ENCODE measurements around the gene CHRNA9.

The CHRNA9 gene

GRCh38 chr4:40337523-40337922 is 2.4 kb downstream of the CHRNA9 start:
- Mint-ChIP-seq H3K27me3 (ENCODE audit: low read depth) (peaks cover 17% of the 10 kb centered on the region), H3K9me3 (peaks cover 5% of the 10 kb centered on the region), H3K27ac (no peak overlapping the region), H3K4me1 (ENCODE audit: low read depth) (peaks cover 5% of the 10 kb centered on the region), H3K4me3 (no peak overlapping the region), H3K36me3 (ENCODE audit: low read depth) (no peaks in the 10 kb centered on the region)
- no peak for DNase-seq (ENCODE audit: low spot score)

- Mint-ChIP-seq H3K27ac (no peak overlapping the region), H3K36me3 (ENCODE audit: low read depth) (no peaks in the 10 kb centered on the region), H3K27me3 (ENCODE audit: low read depth) (peaks cover 12% of the 10 kb centered on the region), H3K9me3 (peaks cover 12% of the 10 kb centered on the region), H3K4me1 (ENCODE audit: low read depth) (peaks cover 5% of the 10 kb centered on the region), H3K4me3 (no peak overlapping the region)
- DNase-seq (ENCODE audit: low spot score): no peak
These were observed 4.9 kb downstream of the CHRNA9 start for GRCh38 chr4:40340030-40340429.

- Mint-ChIP-seq H3K27ac (no peak overlapping the region), H3K4me1 (ENCODE audit: low read depth) (peaks cover 10% of the 10 kb centered on the region), H3K36me3 (ENCODE audit: low read depth) (no peaks in the 10 kb centered on the region), H3K9me3 (peaks cover 8% of the 10 kb centered on the region), H3K27me3 (ENCODE audit: low read depth) (peaks cover 4% of the 10 kb centered on the region), H3K4me3 (no peak overlapping the region)
- no peak for DNase-seq (ENCODE audit: low spot score)
These were observed 12.3 kb downstream of the CHRNA9 start for GRCh38 chr4:40347472-40347871.

- H3K27ac Mint-ChIP-seq: no peak overlapping the region
- DNase-seq (ENCODE audit: low spot score): no peak
- H3K36me3 Mint-ChIP-seq (ENCODE audit: low read depth): no peaks in the 10 kb centered on the region
- H3K4me1 Mint-ChIP-seq (ENCODE audit: low read depth): peaks cover 10% of the 10 kb centered on the region
- H3K27me3 Mint-ChIP-seq (ENCODE audit: low read depth): peaks cover 2% of the 10 kb centered on the region
- H3K9me3 Mint-ChIP-seq: peaks cover 2% of the 10 kb centered on the region
- no peak overlapping the region for H3K4me3 Mint-ChIP-seq
These were observed 12.9 kb downstream of the CHRNA9 start for GRCh38 chr4:40348000-40348399.

- peak overlapping the region; percentile 45 for H3K27ac Mint-ChIP-seq
These were observed 14.5 kb downstream of the CHRNA9 start for GRCh38 chr4:40349561-40350198.

GRCh38 chr4:40350627-40351227 is 15.6 kb downstream of the CHRNA9 start:
- no peaks in the 10 kb centered on the region for H3K36me3 Mint-ChIP-seq (ENCODE audit: low read depth)
- no peaks in the 10 kb centered on the region for H3K9me3 Mint-ChIP-seq
- H3K4me1 Mint-ChIP-seq (ENCODE audit: low read depth): peaks cover 10% of the 10 kb centered on the region
- H3K27me3 Mint-ChIP-seq (ENCODE audit: low read depth): no peaks in the 10 kb centered on the region
- no peak overlapping the region for H3K27ac Mint-ChIP-seq
- DNase-seq (ENCODE audit: low spot score): no peak
- H3K4me3 Mint-ChIP-seq: no peak overlapping the region

More at GRCh38 chr4:40349561-40350198, 14.5 kb downstream of the CHRNA9 start:
- peak overlapping the region; percentile 21 for H3K4me3 Mint-ChIP-seq
- H3K36me3 Mint-ChIP-seq (ENCODE audit: low read depth): no peaks in the 10 kb centered on the region
- H3K4me1 Mint-ChIP-seq (ENCODE audit: low read depth): peaks cover 10% of the 10 kb centered on the region
- H3K9me3 Mint-ChIP-seq: no peaks in the 10 kb centered on the region
- DNase-seq (ENCODE audit: low spot score): no peak
- H3K27me3 Mint-ChIP-seq (ENCODE audit: low read depth): no peaks in the 10 kb centered on the region

- no peak for DNase-seq (ENCODE audit: low spot score)
- Mint-ChIP-seq H3K27ac (no peak overlapping the region), H3K4me3 (no peak overlapping the region), H3K4me1 (ENCODE audit: low read depth) (peaks cover 10% of the 10 kb centered on the region), H3K36me3 (ENCODE audit: low read depth) (no peaks in the 10 kb centered on the region), H3K9me3 (no peaks in the 10 kb centered on the region), H3K27me3 (ENCODE audit: low read depth) (no peaks in the 10 kb centered on the region)
These were observed 19.0 kb downstream of the CHRNA9 start for GRCh38 chr4:40354158-40354557.

- H3K27ac Mint-ChIP-seq: no peak overlapping the region
- no peaks in the 10 kb centered on the region for H3K36me3 Mint-ChIP-seq (ENCODE audit: low read depth)
- no peaks in the 10 kb centered on the region for H3K27me3 Mint-ChIP-seq (ENCODE audit: low read depth)
- H3K4me3 Mint-ChIP-seq: no peak overlapping the region
- no peak for DNase-seq (ENCODE audit: low spot score)
- peaks cover 2% of the 10 kb centered on the region for H3K4me1 Mint-ChIP-seq (ENCODE audit: low read depth)
- no peaks in the 10 kb centered on the region for H3K9me3 Mint-ChIP-seq
These were observed 20.0 kb downstream of the CHRNA9 start for GRCh38 chr4:40355131-40355530.

GRCh38 chr4:40357738-40358137 is 22.6 kb downstream of the CHRNA9 start:
- no peak overlapping the region for H3K27ac Mint-ChIP-seq
- H3K9me3 Mint-ChIP-seq: peaks cover 11% of the 10 kb centered on the region
- no peak for DNase-seq (ENCODE audit: low spot score)
- H3K4me3 Mint-ChIP-seq: no peak overlapping the region
- no peaks in the 10 kb centered on the region for H3K27me3 Mint-ChIP-seq (ENCODE audit: low read depth)
- no peaks in the 10 kb centered on the region for H3K36me3 Mint-ChIP-seq (ENCODE audit: low read depth)
- no peaks in the 10 kb centered on the region for H3K4me1 Mint-ChIP-seq (ENCODE audit: low read depth)

GRCh38 chr4:40361338-40361737 is 26.2 kb downstream of the CHRNA9 start:
- no peaks in the 10 kb centered on the region for H3K27me3 Mint-ChIP-seq (ENCODE audit: low read depth)
- no peak overlapping the region for H3K27ac Mint-ChIP-seq
- H3K4me1 Mint-ChIP-seq (ENCODE audit: low read depth): no peaks in the 10 kb centered on the region
- no peak for DNase-seq (ENCODE audit: low spot score)
- no peak overlapping the region for H3K4me3 Mint-ChIP-seq
- peaks cover 11% of the 10 kb centered on the region for H3K9me3 Mint-ChIP-seq
- no peaks in the 10 kb centered on the region for H3K36me3 Mint-ChIP-seq (ENCODE audit: low read depth)

- Mint-ChIP-seq H3K4me1 (ENCODE audit: low read depth) (peaks cover 2% of the 10 kb centered on the region), H3K4me3 (no peak overlapping the region), H3K27ac (no peak overlapping the region), H3K36me3 (ENCODE audit: low read depth) (no peaks in the 10 kb centered on the region), H3K9me3 (peaks cover 11% of the 10 kb centered on the region), H3K27me3 (ENCODE audit: low read depth) (no peaks in the 10 kb centered on the region)
- DNase-seq (ENCODE audit: low spot score): no peak
These were observed 28.3 kb downstream of the CHRNA9 start for GRCh38 chr4:40363382-40363920.

- H3K9me3 Mint-ChIP-seq: peaks cover 11% of the 10 kb centered on the region
- no peaks in the 10 kb centered on the region for H3K27me3 Mint-ChIP-seq (ENCODE audit: low read depth)
- no peak overlapping the region for H3K4me3 Mint-ChIP-seq
- H3K27ac Mint-ChIP-seq: no peak overlapping the region
- no peak for DNase-seq (ENCODE audit: low spot score)
- no peaks in the 10 kb centered on the region for H3K36me3 Mint-ChIP-seq (ENCODE audit: low read depth)
- peaks cover 3% of the 10 kb centered on the region for H3K4me1 Mint-ChIP-seq (ENCODE audit: low read depth)
These were observed 28.8 kb downstream of the CHRNA9 start for GRCh38 chr4:40363945-40364344.

- H3K27ac Mint-ChIP-seq: no peak overlapping the region
- DNase-seq (ENCODE audit: low spot score): no peak
- H3K4me1 Mint-ChIP-seq (ENCODE audit: low read depth): peaks cover 8% of the 10 kb centered on the region
- H3K27me3 Mint-ChIP-seq (ENCODE audit: low read depth): no peaks in the 10 kb centered on the region
- peaks cover 7% of the 10 kb centered on the region for H3K9me3 Mint-ChIP-seq
- no peaks in the 10 kb centered on the region for H3K36me3 Mint-ChIP-seq (ENCODE audit: low read depth)
- H3K4me3 Mint-ChIP-seq: no peak overlapping the region
These were observed 30.6 kb downstream of the CHRNA9 start for GRCh38 chr4:40365766-40366165.

- H3K4me3 Mint-ChIP-seq: no peak overlapping the region
- H3K4me1 Mint-ChIP-seq (ENCODE audit: low read depth): peaks cover 8% of the 10 kb centered on the region
- H3K36me3 Mint-ChIP-seq (ENCODE audit: low read depth): no peaks in the 10 kb centered on the region
- no peaks in the 10 kb centered on the region for H3K9me3 Mint-ChIP-seq
- H3K27me3 Mint-ChIP-seq (ENCODE audit: low read depth): no peaks in the 10 kb centered on the region
- H3K27ac Mint-ChIP-seq: no peak overlapping the region
- DNase-seq (ENCODE audit: low spot score): no peak
These were observed 32.3 kb downstream of the CHRNA9 start for GRCh38 chr4:40367451-40367850.

Measured in T-helper 2 cell treated with Interferon-gamma antibody and Interleukin-4, amounts not matched to agents 5 μg/mL and 100 μg/mL, for 36 hours (primary cell).